ENCODE measurements around the gene USP46. TPM values are rescaled to one million over a fixed set of nuclear protein-coding genes. Genes with fewer than 3 reads are reported as not detected.

The USP46 gene
- total and polyA plus RNA-seq, 12 donors: 4.8 to 113 (median 65.8) TPM

GRCh38 chr4:52585379-52585778, 73.7 kb downstream of the USP46 start:
- no peaks in the 10 kb centered on the region for H3K9me3 ChIP-seq
- intact Hi-C loops (cut with DNase I): loop anchor here in 3 of 10 donors (5.0 kb wide), 3 partner anchors 38 to 127 kb away; partner anchors contain the start of gene USP46 (in 3 of the 3)
- peaks cover 0 to 45% (median 16%) of the 10 kb centered on the region in 9 donors for H3K4me1 ChIP-seq
- ATAC-seq (peak in 1 of 8 donors; percentile 31), DNase-seq (no peak)
- no peak overlapping the region for H3K4me3 ChIP-seq
- no peaks in the 10 kb centered on the region for H3K27me3 ChIP-seq
- no peak for TF ChIP-seq CTCF (IDR thresholded peaks at IDR 0.05)
- 67 to 71% methylated on average over 2 of the region's 2 CpGs for WGBS, 2 donors
- no peaks in the 10 kb centered on the region for H3K36me3 ChIP-seq
- H3K27ac ChIP-seq: peak overlapping the region; percentile 12 to 90 (median 78)

- WGBS, 2 donors: 86 to 89% methylated on average over 4 of the region's 4 CpGs
- no peak overlapping the region for H3K27ac ChIP-seq
- no peak for TF ChIP-seq CTCF (IDR thresholded peaks at IDR 0.05)
- no peaks in the 10 kb centered on the region for H3K9me3 ChIP-seq
- H3K36me3 ChIP-seq: no peaks in the 10 kb centered on the region
- intact Hi-C loops (cut with DNase I): no loop called here
- H3K4me1 ChIP-seq: peaks cover 0 to 14% (median 0%) of the 10 kb centered on the region in 9 donors
- DNase-seq (no peak), ATAC-seq (no peak)
- no peak overlapping the region for H3K4me3 ChIP-seq
- no peaks in the 10 kb centered on the region for H3K27me3 ChIP-seq
Measured at GRCh38 chr4:52579602-52580272, 79.4 kb downstream of the USP46 start.

GRCh38 chr4:52578951-52579350, 80.2 kb downstream of the USP46 start:
- intact Hi-C loops (cut with DNase I): no loop called here
- H3K36me3 ChIP-seq: no peaks in the 10 kb centered on the region
- H3K27ac ChIP-seq: no peak overlapping the region
- DNase-seq (no peak), ATAC-seq (no peak)
- H3K4me1 ChIP-seq: peaks cover 0 to 18% (median 4%) of the 10 kb centered on the region in 9 donors
- WGBS, 2 donors: 97 to 98% methylated on average over 2 of the region's 2 CpGs
- no peaks in the 10 kb centered on the region for H3K27me3 ChIP-seq
- no peaks in the 10 kb centered on the region for H3K9me3 ChIP-seq
- no peak for TF ChIP-seq CTCF (IDR thresholded peaks at IDR 0.05)
- H3K4me3 ChIP-seq: no peak overlapping the region

- peaks cover 0 to 24% (median 4%) of the 10 kb centered on the region in 9 donors for H3K4me1 ChIP-seq
- no peak for TF ChIP-seq CTCF (IDR thresholded peaks at IDR 0.05)
- peak in 2 of 8 donors; percentile 43 to 76 for ATAC-seq
- no peaks in the 10 kb centered on the region for H3K9me3 ChIP-seq
- no peak for DNase-seq
- 82 to 92% methylated on average over 4 of the region's 4 CpGs for WGBS, 2 donors
- H3K4me3 ChIP-seq: no peak overlapping the region
- peak overlapping the region in 1 of 10 donors; percentile 42 for H3K27ac ChIP-seq
- intact Hi-C loops (cut with DNase I): no loop called here
- H3K27me3 ChIP-seq: no peaks in the 10 kb centered on the region
- no peaks in the 10 kb centered on the region for H3K36me3 ChIP-seq
Measured at GRCh38 chr4:52577624-52577962, 81.5 kb downstream of the USP46 start.
